Astrocyte (in vitro differentiated cells and primary cell): Measurements from ENCODE around the gene KCNMA1.

ENCODE experiments used
- CTCF ChIP-seq: IDR thresholded peaks from 2 replicates; pipeline ENCODE4 v1.5.1; 2011; ENCODE audit warnings: low read depth, mild to moderate bottlenecking, inconsistent platforms, low read length, moderate library complexity; ENCODE audit not compliant: insufficient read depth
- EZH2 ChIP-seq: IDR thresholded peaks from 2 replicates; pipeline ENCODE4 v1.6.1; 2012; ENCODE audit warnings: mild to moderate bottlenecking, low read length, inconsistent platforms; ENCODE audit not compliant: insufficient read depth

GRCh38 chr10:77413231-77413630 lies 224.4 kb downstream of the KCNMA1 start:
- TF ChIP-seq CTCF (no peak), EZH2 (no peak)
